HEK293 (cell line): ENCODE measurements around the gene MAGEB17.
"Not testable (repeated sequence)": the region's sequence is repeated elsewhere in the genome, so short reads cannot be mapped to it uniquely, and the experiment has no call there.

Experiments used
- CTCF ChIA-PET: fragments of 350-600 bp; formaldehyde crosslinking; extraction: SDS; loops from one replicate; lab custom pipeline; 2021; ENCODE audit warnings: antibody characterized with exemption; lab: Yijun Ruan, JAX
- POLR2A ChIA-PET: fragments of 300-600 bp; formaldehyde crosslinking; extraction: SDS; loops from one replicate; lab custom pipeline; 2020; ENCODE audit warnings: antibody characterized with exemption, inconsistent platforms; lab: Yijun Ruan, JAX
- H3K27ac ChIP-seq: fragments of 200-500 bp; sonication (Bioruptor generic); 2 replicates; pipeline ENCODE4 v1.5.1; 2014; ENCODE audit warnings: low read depth, low read length, control low read depth, inconsistent platforms; ENCODE audit errors: extremely low read depth
- H3K36me3 ChIP-seq, 2 experiments: fragments of 200-500 bp in 1 of 2; sonication (Bioruptor generic) in 1 of 2; 1 replicate in 1 of 2; 2 replicates in 1 of 2; pipeline ENCODE4 v1.5.1; 2014 to 2017; ENCODE audit warnings: inconsistent platforms in 2 of 2, low read length in 2 of 2; ENCODE audit not compliant: control insufficient read depth in 2 of 2, insufficient read depth in 1 of 2
- H3K4me1 ChIP-seq: fragments of 200-500 bp; sonication (Bioruptor generic); 2 replicates; pipeline ENCODE4 v1.5.1; 2014; ENCODE audit warnings: mild to moderate bottlenecking, low read length, inconsistent platforms; ENCODE audit not compliant: control insufficient read depth, insufficient read depth
- H3K4me3 ChIP-seq: 2 replicates; pipeline ENCODE4 v1.5.1; 2011; ENCODE audit warnings: low read depth, mild to moderate bottlenecking, control low read depth, low read length, moderate library complexity
- H3K9me3 ChIP-seq: fragments of 200-500 bp; sonication (Bioruptor generic); 2 replicates; pipeline ENCODE4 v1.5.1; 2014; ENCODE audit warnings: low read depth, low read length, inconsistent platforms; ENCODE audit not compliant: control insufficient read depth, insufficient read depth
- KLF16 ChIP-seq: fragments of 450-650 bp; formaldehyde crosslinking; IDR thresholded peaks from 2 replicates; pipeline ENCODE4 v1.5.1; 2017; ENCODE audit warnings: missing biosample characterization, missing genetic modification characterization
- MZF1 ChIP-seq: fragments of 450-650 bp; formaldehyde crosslinking; IDR thresholded peaks from 2 replicates; pipeline ENCODE4 v1.5.1; 2017; ENCODE audit warnings: missing biosample characterization, missing genetic modification characterization, borderline replicate concordance
- OVOL3 ChIP-seq: fragments of 450-650 bp; formaldehyde crosslinking; IDR thresholded peaks from 2 replicates; pipeline ENCODE4 v1.5.1; 2016; ENCODE audit warnings: missing biosample characterization, missing genetic modification characterization
- SP2 ChIP-seq: fragments of 450-650 bp; formaldehyde crosslinking; IDR thresholded peaks from 2 replicates; pipeline ENCODE4 v1.5.1; 2016; ENCODE audit warnings: missing biosample characterization, missing genetic modification characterization
- ZBTB21 ChIP-seq: fragments of 450-650 bp; formaldehyde crosslinking; IDR thresholded peaks from 2 replicates; pipeline ENCODE4 v1.5.1; 2017; ENCODE audit warnings: missing biosample characterization, missing genetic modification characterization
- ZBTB6 ChIP-seq: fragments of 450-650 bp; formaldehyde crosslinking; IDR thresholded peaks from 2 replicates; pipeline ENCODE4 v1.5.1; 2017; ENCODE audit warnings: missing biosample characterization, missing genetic modification characterization
- ZEB2 ChIP-seq: fragments of 450-650 bp; formaldehyde crosslinking; IDR thresholded peaks from 2 replicates; pipeline ENCODE4 v1.5.1; 2016; ENCODE audit warnings: missing biosample characterization, missing genetic modification characterization
- ZNF133 ChIP-seq: fragments of 450-650 bp; formaldehyde crosslinking; IDR thresholded peaks from 2 replicates; pipeline ENCODE4 v1.5.1; 2016; ENCODE audit warnings: missing biosample characterization, missing genetic modification characterization
- ZNF16 ChIP-seq: fragments of 450-650 bp; formaldehyde crosslinking; IDR thresholded peaks from 2 replicates; pipeline ENCODE4 v1.5.1; 2016; ENCODE audit warnings: low read depth, missing biosample characterization, missing genetic modification characterization
- ZNF169 ChIP-seq: fragments of 450-650 bp; formaldehyde crosslinking; IDR thresholded peaks from 2 replicates; pipeline ENCODE4 v1.5.1; 2016; ENCODE audit warnings: missing biosample characterization, missing genetic modification characterization
- ZNF214 ChIP-seq: fragments of 450-650 bp; formaldehyde crosslinking; IDR thresholded peaks from 2 replicates; pipeline ENCODE4 v1.5.1; 2017; ENCODE audit warnings: missing biosample characterization, mild to moderate bottlenecking, missing genetic modification characterization, borderline replicate concordance
- ZNF223 ChIP-seq: fragments of 450-650 bp; formaldehyde crosslinking; IDR thresholded peaks from 2 replicates; pipeline ENCODE4 v1.5.1; 2016; ENCODE audit warnings: missing biosample characterization, missing genetic modification characterization
- ZNF239 ChIP-seq: fragments of 450-650 bp; formaldehyde crosslinking; IDR thresholded peaks from 2 replicates; pipeline ENCODE4 v1.5.1; 2016; ENCODE audit warnings: missing biosample characterization, missing genetic modification characterization
- ZNF585B ChIP-seq: fragments of 450-650 bp; formaldehyde crosslinking; IDR thresholded peaks from 2 replicates; pipeline ENCODE4 v1.5.1; 2016; ENCODE audit warnings: missing biosample characterization, missing genetic modification characterization
- ZNF629 ChIP-seq: fragments of 450-650 bp; formaldehyde crosslinking; IDR thresholded peaks from 2 replicates; pipeline ENCODE4 v1.5.1; 2017; ENCODE audit warnings: missing biosample characterization, missing genetic modification characterization
- ZNF654 ChIP-seq: fragments of 450-650 bp; formaldehyde crosslinking; IDR thresholded peaks from 2 replicates; pipeline ENCODE4 v1.5.1; 2016; ENCODE audit warnings: low read depth, missing biosample characterization, missing genetic modification characterization
- ZNF747 ChIP-seq: fragments of 450-650 bp; formaldehyde crosslinking; IDR thresholded peaks from 2 replicates; pipeline ENCODE4 v1.5.1; 2016; ENCODE audit warnings: missing biosample characterization, missing genetic modification characterization
- ZNF791 ChIP-seq: fragments of 450-650 bp; formaldehyde crosslinking; IDR thresholded peaks from 2 replicates; pipeline ENCODE4 v1.5.1; 2016; ENCODE audit warnings: missing biosample characterization, missing genetic modification characterization
- ZNF830 ChIP-seq: fragments of 450-650 bp; IDR thresholded peaks from 2 replicates; pipeline ENCODE4 v1.5.0; 2018; ENCODE audit warnings: missing biosample characterization, missing genetic modification characterization, low read depth, mild to moderate bottlenecking, moderate library complexity
- ZSCAN5A ChIP-seq: fragments of 450-650 bp; formaldehyde crosslinking; IDR thresholded peaks from 2 replicates; pipeline ENCODE4 v1.5.1; 2016; ENCODE audit warnings: missing biosample characterization, missing genetic modification characterization
- TF ChIP-seq, protein P1 (sequence below): fragments of 450-650 bp; formaldehyde crosslinking; IDR thresholded peaks from 2 replicates; pipeline ENCODE4 v1.5.1; 2016; ENCODE audit warnings: missing biosample characterization, missing genetic modification characterization

MAGEB17 gene

GRCh38 chrX:16156692-16157331, 10.5 kb upstream of the MAGEB17 start (continued):
- TF ChIP-seq ZNF214 (tag by site-specific recombination) (no peak), ZNF830 (tag by site-specific recombination) (no peak), ZNF629 (tag by site-specific recombination) (no peak), ZBTB6 (tag by site-specific recombination) (no peak), KLF16 (tag by site-specific recombination) (no peak)
- TF ChIP-seq, protein P1, sequence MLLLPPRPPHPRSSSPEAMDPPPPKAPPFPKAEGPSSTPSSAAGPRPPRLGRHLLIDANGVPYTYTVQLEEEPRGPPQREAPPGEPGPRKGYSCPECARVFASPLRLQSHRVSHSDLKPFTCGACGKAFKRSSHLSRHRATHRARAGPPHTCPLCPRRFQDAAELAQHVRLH (tag by site-specific recombination): no peak

GRCh38 chrX:16160729-16161128, 6.6 kb upstream of the MAGEB17 start:
- ChIA-PET CTCF (interaction anchor here (0.6 to 0.9 kb wide), 3 partner anchors 14 to 245 kb away, joined by 3 to 4 read pairs (median 3); no protein-coding TSS in a partner anchor), POLR2A (interaction anchor here (0.5 kb wide), 1 partner anchor 33 kb away, joined by 3 read pairs; no protein-coding TSS in a partner anchor)
- Histone ChIP-seq H3K9me3 (no peaks in the 10 kb centered on the region), H3K4me3 (no peak overlapping the region), H3K4me1 (no peaks in the 10 kb centered on the region), H3K27ac (no peak overlapping the region), H3K36me3 (no peaks in the 10 kb centered on the region)
- TF ChIP-seq ZNF747 (tag by site-specific recombination) (no peak), SP2 (tag by site-specific recombination) (no peak), OVOL3 (tag by site-specific recombination) (no peak), ZEB2 (no peak), ZNF239 (tag by site-specific recombination) (no peak), MZF1 (no peak)

GRCh38 chrX:16161173-16161572, 6.1 kb upstream of the MAGEB17 start:
- POLR2A ChIA-PET, H3K4me3 ChIP-seq, H3K4me1 ChIP-seq, H3K27ac ChIP-seq, H3K36me3 ChIP-seq, H3K9me3 ChIP-seq: not testable (repeated sequence)
- CTCF ChIA-PET: interaction anchor here (0.6 to 0.9 kb wide), 3 partner anchors 14 to 245 kb away, joined by 3 to 4 read pairs (median 3); no protein-coding TSS in a partner anchor

GRCh38 chrX:16162391-16162790, 4.9 kb upstream of the MAGEB17 start:
- Histone ChIP-seq H3K4me3 (no peak overlapping the region), H3K36me3 (no peaks in the 10 kb centered on the region), H3K9me3 (no peaks in the 10 kb centered on the region), H3K4me1 (no peaks in the 10 kb centered on the region), H3K27ac (no peak overlapping the region)
- TF ChIP-seq ZNF16 (tag by site-specific recombination): no peak
- TF ChIP-seq ZNF791 (tag by site-specific recombination): no peak
- no peak for TF ChIP-seq ZBTB21 (tag by site-specific recombination)
- TF ChIP-seq ZNF654: no peak
- TF ChIP-seq ZNF169 (tag by site-specific recombination): no peak
- TF ChIP-seq ZBTB6 (tag by site-specific recombination): no peak
- TF ChIP-seq ZSCAN5A (tag by site-specific recombination): no peak
- no peak for TF ChIP-seq OVOL3 (tag by site-specific recombination)
- TF ChIP-seq ZNF585B (tag by site-specific recombination): no peak
- no peak for TF ChIP-seq ZNF223 (tag by site-specific recombination)
- TF ChIP-seq ZNF133 (tag by site-specific recombination): no peak
- CTCF ChIA-PET: interaction anchor here (1.0 kb wide), 1 partner anchor 39 kb away, joined by 3 read pairs; the partner anchor contains the start of gene GRPR
- POLR2A ChIA-PET: no interaction called here
